NCI-H2107 treated with DMSO at 0.1 percent for 48 hours (cell line): ENCODE measurements around the gene HYLS1.
"Not testable (repeated sequence)": the region's sequence is repeated elsewhere in the genome, so short reads cannot be mapped to it uniquely, and the experiment has no call there.

Source experiments
- DNase-seq: peaks from one replicate; lab custom pipeline; 2025; ENCODE audit not compliant: unreplicated experiment; lab: John Stamatoyannopoulos, UW

The HYLS1 gene

GRCh38 chr11:125887373-125888324 is at the start of gene HYLS1:
Gene HYLS1, plus strand, starts transcription at chr11:125887668. Its CDS starts 11,701 bp downstream, at chr11:125899369.
- peak; percentile 44 for DNase-seq

GRCh38 chr11:125842321-125842948 is 45.0 kb upstream of the HYLS1 start:
- DNase-seq, result no peak

- no peak for DNase-seq
These were observed 41.3 kb upstream of the HYLS1 start for GRCh38 chr11:125846188-125846587.

- DNase-seq, result not testable (repeated sequence)
These were observed 29.8 kb upstream of the HYLS1 start for GRCh38 chr11:125857670-125858069.

GRCh38 chr11:125862786-125863185 is 24.7 kb upstream of the HYLS1 start:
- not testable (repeated sequence) for DNase-seq

GRCh38 chr11:125865354-125865753 is 22.1 kb upstream of the HYLS1 start:
- DNase-seq, result not testable (repeated sequence)

- no peak for DNase-seq
These were observed 17.9 kb upstream of the HYLS1 start for GRCh38 chr11:125869521-125869920.

- DNase-seq, result no peak
These were observed 15.9 kb upstream of the HYLS1 start for GRCh38 chr11:125871391-125872137.

GRCh38 chr11:125872138-125872491 is 15.4 kb upstream of the HYLS1 start:
- DNase-seq, result no peak

- DNase-seq, result no peak
These were observed 13.4 kb upstream of the HYLS1 start for GRCh38 chr11:125873881-125874555.

GRCh38 chr11:125874556-125875124 is 12.8 kb upstream of the HYLS1 start:
- peak; percentile 52 for DNase-seq

- DNase-seq, result no peak
These were observed 6.2 kb upstream of the HYLS1 start for GRCh38 chr11:125881291-125881690.

- DNase-seq, result no peak
These were observed 4.1 kb upstream of the HYLS1 start for GRCh38 chr11:125883375-125883774.

GRCh38 chr11:125886997-125887372 is 483 bp upstream of the HYLS1 start:
- no peak for DNase-seq

GRCh38 chr11:125890447-125891100 is 3.1 kb downstream of the HYLS1 start:
- DNase-seq, result no peak

- DNase-seq, result no peak
These were observed 4.6 kb downstream of the HYLS1 start for GRCh38 chr11:125892071-125892470.

GRCh38 chr11:125892994-125893393 is 5.5 kb downstream of the HYLS1 start:
- no peak for DNase-seq

GRCh38 chr11:125901872-125902271 is 14.4 kb downstream of the HYLS1 start:
- no peak for DNase-seq

- no peak for DNase-seq
These were observed 14.9 kb downstream of the HYLS1 start for GRCh38 chr11:125902277-125902926.
